K562 (cell line): ENCODE measurements around the gene CREB3L2. TPM values are rescaled to one million over a fixed set of nuclear protein-coding genes. Genes with fewer than 3 reads are reported as not detected.

Experiments used
- ATF7 ChIP-seq: fragments of 450-650 bp; IDR thresholded peaks from 2 replicates; pipeline ENCODE4 v1.7.1; 2014; ENCODE audit warnings: mild to moderate bottlenecking, moderate library complexity
- CBX2 ChIP-seq: fragments of 200-600 bp; sonication (generic); IDR thresholded peaks from one replicate; pipeline ENCODE4 v1.6.1; 2012; ENCODE audit warnings: mild to moderate bottlenecking, low read length, inconsistent platforms; ENCODE audit not compliant: insufficient read depth, poor library complexity, severe bottlenecking
- ESRRA ChIP-seq: fragments of 450-650 bp; IDR thresholded peaks from 2 replicates; pipeline ENCODE4 v1.6.1; 2014; ENCODE audit warnings: low read depth, mild to moderate bottlenecking, moderate library complexity, borderline replicate concordance
- GTF2E2 ChIP-seq: fragments of 200-800 bp; sonication (Bioruptor generic); IDR thresholded peaks from 2 replicates; pipeline ENCODE4 v1.6.1; 2016; ENCODE audit warnings: missing genetic modification characterization, missing compliant biosample characterization
- NONO ChIP-seq, 2 experiments: fragments of 200-400 bp in 1 of 2; fragments of 450-650 bp in 1 of 2; formaldehyde crosslinking in 1 of 2; IDR thresholded peaks; 2 replicates each; pipeline ENCODE4 v1.6.1; 2017; ENCODE audit warnings: low read depth in 2 of 2, mild to moderate bottlenecking in 2 of 2, moderate library complexity in 2 of 2, low read length in 1 of 2
- POLR2H ChIP-seq: IDR thresholded peaks from 2 replicates; pipeline ENCODE4 v1.6.1; 2016; ENCODE audit warnings: missing genetic modification characterization, low read depth, mild to moderate bottlenecking, control low read depth, missing compliant biosample characterization, moderate library complexity
- PRDM10 ChIP-seq: fragments of 450-650 bp; IDR thresholded peaks from 2 replicates; pipeline ENCODE4 v1.6.1; 2018; ENCODE audit not compliant: partially characterized antibody
- RBM15 ChIP-seq: fragments of 200-400 bp; formaldehyde crosslinking; IDR thresholded peaks from 2 replicates; pipeline ENCODE4 v1.6.1; 2018; ENCODE audit warnings: mild to moderate bottlenecking, low read length, moderate library complexity; ENCODE audit not compliant: insufficient read depth
- SETDB1 ChIP-seq: IDR thresholded peaks from one replicate; pipeline ENCODE4 v1.6.1; 2012; ENCODE audit warnings: low read length, control low read depth, inconsistent platforms
- SMARCA4 ChIP-seq: fragments of 450-650 bp; IDR thresholded peaks from 2 replicates; pipeline ENCODE4 v1.6.1; 2016
- TCF7 ChIP-seq: sonication (generic); IDR thresholded peaks from 2 replicates; pipeline ENCODE4 v1.6.1; 2016; ENCODE audit warnings: antibody characterized with exemption, borderline replicate concordance
- TRIM24 ChIP-seq, 2 experiments: fragments of 450-650 bp; IDR thresholded peaks; 2 replicates each; pipeline ENCODE4 v1.6.1; 2016
- ZBTB5 ChIP-seq: fragments of 450-650 bp; IDR thresholded peaks from 2 replicates; pipeline ENCODE4 v1.6.1; 2017; ENCODE audit warnings: antibody characterized with exemption
- ZNF12 ChIP-seq: sonication (generic); formaldehyde crosslinking; IDR thresholded peaks from 2 replicates; pipeline ENCODE4 v1.4.0; 2020; ENCODE audit warnings: mild to moderate bottlenecking, missing genetic modification reagents
- ZNF140 ChIP-seq: fragments of 250-450 bp; sonication (Bioruptor Pico); IDR thresholded peaks from 2 replicates; pipeline ENCODE4 v1.8.0; 2021; ENCODE audit warnings: moderate library complexity, mild to moderate bottlenecking, inconsistent platforms
- ZNF449 ChIP-seq: fragments of 250-450 bp; sonication (Bioruptor Pico); IDR thresholded peaks from 2 replicates; pipeline ENCODE4 v1.8.0; 2022; ENCODE audit warnings: moderate library complexity, mild to moderate bottlenecking, inconsistent platforms
- ZNF583 ChIP-seq: fragments of 250-450 bp; sonication (Bioruptor Pico); IDR thresholded peaks from 2 replicates; pipeline ENCODE4 v1.4.0; 2020
- ZNF586 ChIP-seq: fragments of 450-650 bp; formaldehyde crosslinking; conservative IDR thresholded peaks from 2 replicates; pipeline ENCODE4 v1.4.0; 2020; ENCODE audit warnings: mild to moderate bottlenecking, moderate library complexity
- ZNF655 ChIP-seq: fragments of 250-450 bp; sonication (Bioruptor Pico); IDR thresholded peaks from 2 replicates; pipeline ENCODE4 v1.5.0; 2021
- ZNF764 ChIP-seq: fragments of 250-450 bp; sonication (Bioruptor Pico); IDR thresholded peaks from 2 replicates; pipeline ENCODE4 v1.4.0; 2020; ENCODE audit warnings: low read depth, mild to moderate bottlenecking, moderate library complexity
- polyA plus RNA-seq, 8 experiments: library from polyadenylated mRNA; depleted of rRNA in 4 of 8; stranded (reverse) in 5 of 8; unstranded in 3 of 8; fragments of >200 nt; fragmentation: Nextera tagmentation in 2 of 8; fragmentation: Illumina TruSeq in 1 of 8; extraction: Ambion mirVana in 2 of 8; extraction: Trizol in 1 of 8; gene quantifications; 2 replicates each; pipeline versions ENCODE4 v1.2.1 to v1.2.3, GENCODE V29; 2011 to 2014; ENCODE audit warnings: inconsistent platforms in 1 of 8, missing spikeins in 1 of 8
- total RNA-seq, 7 experiments: library from RNA; depleted of rRNA in 6 of 7; stranded (reverse); fragments of >200 nt in 6 of 7; fragmentation: Illumina TruSeq in 2 of 7; extraction: Trizol in 2 of 7; gene quantifications; 2 replicates each; pipeline versions ENCODE4 v1.2.1 to v1.2.3, GENCODE V29; 2011 to 2021; ENCODE audit warnings: low replicate concordance in 1 of 7

CREB3L2 gene
- total and polyA plus RNA-seq, 9 of the 15 experiments (the other 6 are each of a cell fraction or from before 2014, with no cell fraction given) = 7.1 to 45.6 (median 15.8) TPM

GRCh38 chr7:138000081-138000701 lies 1.7 kb downstream of the CREB3L2 start (continued):
- TF ChIP-seq NONO (IDR thresholded peaks at IDR 0.05; ENCODE audit: low read depth in 2 of 2, low read length in 1 of 2) (no peak), ATF7 (peak; percentile 38; the same call in 1 of the 2 replicates), ZNF586 (no peak), ZNF140 (CRISPR knock-in tag) (no peak), ZNF449 (CRISPR knock-in tag) (no peak), ZNF655 (CRISPR knock-in tag) (no peak), ZNF12 (CRISPR knock-in tag) (no peak), POLR2H (tag) (no peak), SETDB1 (no peak), TRIM24 (IDR thresholded peaks at IDR 0.05) (no peak), CBX2 (no peak), ZNF764 (CRISPR knock-in tag) (no peak), ESRRA (no peak), RBM15 (no peak), SMARCA4 (no peak), ZNF583 (CRISPR knock-in tag) (no peak), PRDM10 (no peak), ZBTB5 (no peak), TCF7 (no peak), GTF2E2 (no peak)
